ENCODE measurements around the gene RELB.
A peak's percentile ranks its signal among the peaks of the same experiment; 100 is the strongest.
"Not testable (repeated sequence)": the region's sequence is repeated elsewhere in the genome, so short reads cannot be mapped to it uniquely, and the experiment has no call there.

The RELB gene

GRCh38 chr19:44998025-44998424 is 3.2 kb upstream of the RELB start:
- Mint-ChIP-seq H3K27me3 (ENCODE audit: low read depth, poor library complexity) (peaks cover 22% of the 10 kb centered on the region), H3K4me1 (peaks cover 6% of the 10 kb centered on the region), H3K36me3 (ENCODE audit: low read depth) (no peaks in the 10 kb centered on the region), H3K27ac (no peak overlapping the region), H3K9me3 (no peaks in the 10 kb centered on the region), H3K4me3 (no peak overlapping the region)
- DNase-seq = no peak
- TF ChIP-seq, protein P1, sequence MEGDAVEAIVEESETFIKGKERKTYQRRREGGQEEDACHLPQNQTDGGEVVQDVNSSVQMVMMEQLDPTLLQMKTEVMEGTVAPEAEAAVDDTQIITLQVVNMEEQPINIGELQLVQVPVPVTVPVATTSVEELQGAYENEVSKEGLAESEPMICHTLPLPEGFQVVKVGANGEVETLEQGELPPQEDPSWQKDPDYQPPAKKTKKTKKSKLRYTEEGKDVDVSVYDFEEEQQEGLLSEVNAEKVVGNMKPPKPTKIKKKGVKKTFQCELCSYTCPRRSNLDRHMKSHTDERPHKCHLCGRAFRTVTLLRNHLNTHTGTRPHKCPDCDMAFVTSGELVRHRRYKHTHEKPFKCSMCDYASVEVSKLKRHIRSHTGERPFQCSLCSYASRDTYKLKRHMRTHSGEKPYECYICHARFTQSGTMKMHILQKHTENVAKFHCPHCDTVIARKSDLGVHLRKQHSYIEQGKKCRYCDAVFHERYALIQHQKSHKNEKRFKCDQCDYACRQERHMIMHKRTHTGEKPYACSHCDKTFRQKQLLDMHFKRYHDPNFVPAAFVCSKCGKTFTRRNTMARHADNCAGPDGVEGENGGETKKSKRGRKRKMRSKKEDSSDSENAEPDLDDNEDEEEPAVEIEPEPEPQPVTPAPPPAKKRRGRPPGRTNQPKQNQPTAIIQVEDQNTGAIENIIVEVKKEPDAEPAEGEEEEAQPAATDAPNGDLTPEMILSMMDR (IDR thresholded peaks at IDR 0.05) = no peak

DNA sequence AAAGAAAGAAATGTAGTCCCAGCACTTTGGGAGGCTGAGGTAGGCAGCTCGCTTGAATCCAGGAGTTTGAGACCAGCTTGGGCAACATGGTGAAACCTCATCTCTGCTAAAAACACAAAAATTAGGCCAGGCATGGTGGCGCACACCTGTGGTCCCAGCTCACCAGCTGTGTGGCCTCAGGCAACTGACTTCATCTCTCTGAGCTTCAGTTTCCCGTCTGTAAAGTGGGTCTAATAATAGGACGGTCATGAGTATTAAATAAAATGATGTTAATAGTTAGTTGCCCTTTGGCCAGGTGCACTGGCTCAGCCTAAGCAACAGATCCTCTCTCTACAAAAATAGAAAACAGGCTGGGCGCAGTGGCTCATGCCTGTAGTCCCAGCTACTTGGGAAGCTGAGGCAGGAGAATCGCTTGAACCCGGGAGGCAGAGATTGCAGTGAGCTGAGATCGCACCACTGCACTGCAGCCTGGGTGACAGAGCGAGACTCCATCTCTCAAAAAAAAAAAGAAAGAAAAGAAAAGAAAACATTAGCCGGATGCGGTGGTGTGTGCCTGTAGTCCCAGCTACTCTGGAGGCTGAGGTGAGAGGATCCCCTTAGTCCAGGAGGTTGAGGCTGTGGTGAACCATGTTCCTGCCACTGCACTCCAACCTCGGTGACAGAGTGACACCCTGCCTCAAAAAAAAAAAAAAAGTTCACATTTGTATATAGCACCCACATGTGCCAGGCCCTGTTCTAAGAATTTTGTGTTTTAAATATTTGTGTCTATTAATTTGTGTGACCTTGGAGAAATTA is 1.9 kb upstream of the RELB start:
- DNase-seq; H3K4me3 Mint-ChIP-seq; H3K4me1 Mint-ChIP-seq; H3K27ac Mint-ChIP-seq; H3K9me3 Mint-ChIP-seq; H3K36me3 Mint-ChIP-seq (ENCODE audit: low read depth): not testable (repeated sequence)
- peaks cover 23% of the 10 kb centered on the region for H3K27me3 Mint-ChIP-seq (ENCODE audit: low read depth, poor library complexity)

- not testable (repeated sequence) for H3K27ac Mint-ChIP-seq; H3K4me1 Mint-ChIP-seq; DNase-seq; H3K36me3 Mint-ChIP-seq (ENCODE audit: low read depth); H3K9me3 Mint-ChIP-seq
- Mint-ChIP-seq H3K27me3 (ENCODE audit: low read depth, poor library complexity) (peaks cover 24% of the 10 kb centered on the region), H3K4me3 (peak overlapping the region; percentile 45)
Measured at GRCh38 chr19:45000665-45001064, 599 bp upstream of the RELB start.

GRCh38 chr19:45003485-45003884 is 2.2 kb downstream of the RELB start:
- TF ChIP-seq, protein P1 (IDR thresholded peaks at IDR 0.05) = no peak
- Mint-ChIP-seq H3K27ac (no peak overlapping the region), H3K4me3 (no peak overlapping the region), H3K4me1 (peaks cover 6% of the 10 kb centered on the region), H3K9me3 (no peaks in the 10 kb centered on the region), H3K36me3 (ENCODE audit: low read depth) (no peaks in the 10 kb centered on the region), H3K27me3 (ENCODE audit: low read depth, poor library complexity) (peaks cover 24% of the 10 kb centered on the region)
- DNase-seq = no peak

DNA sequence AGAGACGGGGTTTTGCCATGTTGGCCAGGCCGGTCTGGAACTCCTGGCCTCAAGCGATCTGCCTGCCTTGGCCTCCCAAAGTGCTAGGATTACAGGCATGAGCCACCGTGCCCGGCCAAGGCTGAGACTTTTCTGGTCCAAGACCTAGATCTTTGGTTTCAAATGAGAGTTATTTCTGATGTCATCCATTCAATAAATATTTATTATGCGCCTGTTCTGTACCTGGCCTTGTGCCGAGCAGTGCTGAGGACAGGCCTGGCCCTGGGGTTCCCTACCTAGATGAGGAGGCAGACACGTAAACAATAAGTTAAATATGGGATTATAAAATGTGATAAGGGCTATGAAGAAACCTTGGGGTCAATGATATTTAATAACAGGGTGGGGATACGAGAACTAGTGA is 4.5 kb downstream of the RELB start:
- H3K4me3 Mint-ChIP-seq = no peak overlapping the region
- H3K27me3 Mint-ChIP-seq (ENCODE audit: low read depth, poor library complexity) = peaks cover 11% of the 10 kb centered on the region
- H3K4me1 Mint-ChIP-seq = peaks cover 6% of the 10 kb centered on the region
- H3K36me3 Mint-ChIP-seq (ENCODE audit: low read depth) = no peaks in the 10 kb centered on the region
- TF ChIP-seq, protein P1 (IDR thresholded peaks at IDR 0.05) = no peak
- no peaks in the 10 kb centered on the region for H3K9me3 Mint-ChIP-seq
- no peak for DNase-seq
- H3K27ac Mint-ChIP-seq = no peak overlapping the region

DNA sequence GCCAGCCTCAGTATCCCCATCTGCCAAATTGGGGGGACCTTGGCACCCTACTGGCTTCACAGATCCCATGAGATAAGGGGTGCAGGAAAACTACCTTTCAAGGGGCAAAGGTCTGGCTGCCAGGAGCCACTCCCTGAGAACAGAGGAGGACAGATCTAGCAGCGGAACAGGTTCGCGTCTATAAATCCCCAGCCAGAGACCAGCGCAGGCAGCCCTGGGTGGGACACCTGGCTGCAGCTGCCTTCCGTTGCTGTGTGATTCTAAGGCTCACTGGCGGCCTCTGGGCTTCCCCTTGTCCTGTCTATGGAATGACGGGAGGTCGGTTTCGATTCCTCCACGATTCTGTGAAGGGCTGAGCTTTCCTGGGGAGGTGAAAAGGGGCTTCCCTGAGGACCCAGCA is 7.3 kb downstream of the RELB start:
- Mint-ChIP-seq H3K4me1 (no peaks in the 10 kb centered on the region), H3K27ac (peak overlapping the region; percentile 29), H3K9me3 (no peaks in the 10 kb centered on the region), H3K27me3 (ENCODE audit: low read depth, poor library complexity) (peaks cover 8% of the 10 kb centered on the region), H3K36me3 (ENCODE audit: low read depth) (no peaks in the 10 kb centered on the region), H3K4me3 (no peak overlapping the region)
- TF ChIP-seq, protein P1 (IDR thresholded peaks at IDR 0.05) = no peak
- DNase-seq = no peak

GRCh38 chr19:45009625-45010255 is 8.5 kb downstream of the RELB start:
- Mint-ChIP-seq H3K27ac (peak overlapping the region; percentile 22), H3K4me1 (no peaks in the 10 kb centered on the region), H3K4me3 (no peak overlapping the region), H3K27me3 (ENCODE audit: low read depth, poor library complexity) (peaks cover 4% of the 10 kb centered on the region), H3K36me3 (ENCODE audit: low read depth) (no peaks in the 10 kb centered on the region), H3K9me3 (no peaks in the 10 kb centered on the region)
- TF ChIP-seq, protein P1 (IDR thresholded peaks at IDR 0.05) = no peak
- DNase-seq = no peak

Data from nephron progenitor cell (in vitro differentiated cells).